Stomach (tissue), 9 donors: ENCODE results near the gene KCNH1. TPM values are rescaled to one million over a fixed set of nuclear protein-coding genes. Genes with fewer than 3 reads are reported as not detected.

Experiments used
- DNase-seq, 2 donors: peaks; one replicate each; pipeline versions ENCODE4 v3.0.0 to v3.0.0-alpha.2; 2013 to 2019
- H3K27ac ChIP-seq, 5 donors: fragments of 200-600 bp in 4 of 5; sonication (generic) in 4 of 5; one replicate each; pipeline ENCODE4 v1.5.1; 2013 to 2019; ENCODE audit warnings: mild to moderate bottlenecking in 1 of 5, moderate library complexity in 1 of 5
- H3K27me3 ChIP-seq, 3 donors: fragments of 200-600 bp; sonication (generic); one replicate each; pipeline ENCODE4 v1.5.1; 2017 to 2019; ENCODE audit warnings: mixed run types in 1 of 3
- H3K36me3 ChIP-seq, 4 donors: fragments of 200-600 bp; sonication (generic); 1 replicate in 3 of 4; 2 replicates in 1 of 4; pipeline ENCODE4 v1.5.1; 2016 to 2019
- H3K4me1 ChIP-seq, 4 donors: fragments of 200-600 bp; sonication (generic); one replicate each; pipeline ENCODE4 v1.5.1; 2016 to 2019
- H3K4me3 ChIP-seq, 4 donors: fragments of 200-600 bp; sonication (generic) in 3 of 4; one replicate each; pipeline ENCODE4 v1.5.1; 2016 to 2019; ENCODE audit warnings: mild to moderate bottlenecking in 1 of 4
- H3K9me3 ChIP-seq, 4 donors: fragments of 200-600 bp; sonication (generic); one replicate each; pipeline ENCODE4 v1.5.1; 2016 to 2019
- EP300 ChIP-seq: sonication (generic); formaldehyde crosslinking; IDR thresholded peaks from one replicate; pipeline ENCODE4 v1.6.1; 2017; ENCODE audit warnings: antibody characterized with exemption
- POLR2A ChIP-seq, 4 donors: fragments of 450-650 bp; IDR thresholded peaks; one replicate each; pipeline ENCODE4 v1.6.1; 2016; ENCODE audit warnings: antibody characterized with exemption in 4 of 4, control low read depth in 2 of 4, mild to moderate bottlenecking in 1 of 4, moderate library complexity in 1 of 4
- POLR2AphosphoS5 ChIP-seq, 3 donors: sonication (generic); formaldehyde crosslinking; IDR thresholded peaks; one replicate each; pipeline ENCODE4 v1.6.1; 2016; ENCODE audit warnings: antibody characterized with exemption in 3 of 3
- WGBS, 5 donors: extraction: QIAGEN DNeasy Blood & Tissue Kit in 3 of 5; methylation state at CpG; one replicate each; pipeline versions ENCODE4 v1.1.5 to v1.1.7; 2013 to 2018; 5-methylcytosine and 5-hydroxymethylcytosine counted together
- intact Hi-C: fragments of 100-400 bp; cut with DNase I; formaldehyde crosslinking; loops from one replicate; pipeline ENCODE4 v1.15.1; 2023; ENCODE audit warnings: low total_unique reads
- polyA plus RNA-seq, 3 donors: library from polyadenylated mRNA; stranded (reverse); fragments of 200-250 nt; gene quantifications; one replicate each; pipeline ENCODE4 v1.2.3, GENCODE V29; 2013
- total RNA-seq, 5 donors: library from RNA; depleted of rRNA; stranded (reverse); fragments of >200 nt; gene quantifications; one replicate each; pipeline versions ENCODE4 v1.1.0 to v1.2.3, GENCODE V29; 2014 to 2016
- TF ChIP-seq, protein P1 (sequence below), 7 experiments: fragments of 450-650 bp in 4 of 7; fragments of 200-600 bp in 3 of 7; sonication (generic) in 3 of 7; IDR thresholded peaks; one replicate each; pipeline ENCODE4 v1.5.1; 2016 to 2019; ENCODE audit warnings: antibody characterized with exemption in 7 of 7, control low read depth in 2 of 7, mild to moderate bottlenecking in 1 of 7
- donor health status: healthy with polysubstance abuse.
- donor health status: Bipolar disorder and iron deficiency.
- donor health status: healthy.

KCNH1 gene
- total and polyA plus RNA-seq, 8 donors: 0.10 to 6.8 (median 3.2) TPM; not detected in 1

DNA sequence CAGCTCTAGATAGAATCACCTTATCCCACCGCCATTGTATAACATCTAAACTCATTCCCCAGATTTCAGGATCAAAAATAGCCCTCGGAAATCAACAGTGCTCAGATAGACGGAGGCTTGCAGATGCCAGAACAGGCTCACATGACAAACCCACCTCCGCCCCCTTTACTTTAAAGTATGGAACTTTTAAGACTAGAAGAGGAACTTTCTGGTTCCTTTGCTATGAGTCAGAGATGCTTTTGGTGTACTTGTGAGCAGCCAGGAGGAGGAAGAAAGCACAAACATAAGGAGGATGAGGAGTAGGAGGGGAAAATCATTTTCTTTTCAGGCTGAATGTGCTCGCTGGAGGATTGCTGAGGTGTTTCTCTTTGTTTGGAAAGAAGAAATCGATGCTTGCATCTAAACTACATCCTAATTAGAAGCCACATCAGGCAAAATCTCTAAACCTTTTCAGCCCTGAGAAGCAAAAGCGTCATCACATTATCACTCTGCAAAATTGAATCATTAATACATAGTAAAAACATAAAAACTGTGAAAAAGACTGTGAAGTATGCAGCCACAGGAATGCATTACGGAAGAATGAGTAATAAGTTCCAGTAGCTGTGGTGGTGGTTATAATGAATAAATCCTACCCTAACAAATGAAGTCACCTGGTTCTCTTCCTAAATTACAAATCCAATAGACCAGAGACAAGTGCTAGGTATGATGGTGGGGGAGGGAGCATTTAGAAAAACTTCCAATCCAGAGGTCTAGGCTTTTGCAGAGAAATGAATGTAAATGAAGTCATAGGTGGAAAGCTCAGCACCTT is 251.3 kb downstream of the KCNH1 start:
- Histone ChIP-seq H3K27me3 (peaks cover 0 to 4% (median 0%) of the 10 kb centered on the region in 3 donors), H3K9me3 (no peaks in the 10 kb centered on the region), H3K4me3 (no peak overlapping the region), H3K4me1 (no peaks in the 10 kb centered on the region), H3K27ac (no peak overlapping the region), H3K36me3 (no peaks in the 10 kb centered on the region)
- 64 to 77% (median 74%) methylated on average over 8 of the region's 8 CpGs for WGBS, 5 donors
- DNase-seq: no peak
- no peak for TF ChIP-seq EP300
- TF ChIP-seq POLR2A (IDR thresholded peaks at IDR 0.05): no peak
- TF ChIP-seq POLR2AphosphoS5 (IDR thresholded peaks at IDR 0.05): no peak
- TF ChIP-seq, protein P1, sequence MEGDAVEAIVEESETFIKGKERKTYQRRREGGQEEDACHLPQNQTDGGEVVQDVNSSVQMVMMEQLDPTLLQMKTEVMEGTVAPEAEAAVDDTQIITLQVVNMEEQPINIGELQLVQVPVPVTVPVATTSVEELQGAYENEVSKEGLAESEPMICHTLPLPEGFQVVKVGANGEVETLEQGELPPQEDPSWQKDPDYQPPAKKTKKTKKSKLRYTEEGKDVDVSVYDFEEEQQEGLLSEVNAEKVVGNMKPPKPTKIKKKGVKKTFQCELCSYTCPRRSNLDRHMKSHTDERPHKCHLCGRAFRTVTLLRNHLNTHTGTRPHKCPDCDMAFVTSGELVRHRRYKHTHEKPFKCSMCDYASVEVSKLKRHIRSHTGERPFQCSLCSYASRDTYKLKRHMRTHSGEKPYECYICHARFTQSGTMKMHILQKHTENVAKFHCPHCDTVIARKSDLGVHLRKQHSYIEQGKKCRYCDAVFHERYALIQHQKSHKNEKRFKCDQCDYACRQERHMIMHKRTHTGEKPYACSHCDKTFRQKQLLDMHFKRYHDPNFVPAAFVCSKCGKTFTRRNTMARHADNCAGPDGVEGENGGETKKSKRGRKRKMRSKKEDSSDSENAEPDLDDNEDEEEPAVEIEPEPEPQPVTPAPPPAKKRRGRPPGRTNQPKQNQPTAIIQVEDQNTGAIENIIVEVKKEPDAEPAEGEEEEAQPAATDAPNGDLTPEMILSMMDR (IDR thresholded peaks at IDR 0.05): no peak
- intact Hi-C loops: no loop called here

DNA sequence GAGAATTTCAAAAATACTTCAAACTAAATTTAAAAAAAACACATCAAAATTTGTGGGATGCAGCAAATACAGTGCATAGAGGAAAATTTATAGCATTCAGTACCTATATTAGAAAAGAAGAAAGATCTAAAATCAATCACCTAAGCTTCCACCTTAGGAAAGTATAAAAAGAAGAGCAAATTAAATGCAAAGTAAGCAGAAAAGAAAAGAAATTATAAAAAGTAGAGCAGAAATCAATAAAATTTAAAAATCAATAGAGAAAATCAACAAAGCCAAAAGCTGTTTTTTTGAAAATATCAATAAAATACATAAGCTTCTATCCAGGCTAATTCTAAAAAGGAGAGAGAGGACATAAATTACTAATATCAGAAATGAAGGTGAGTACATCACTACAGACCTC is 255.4 kb downstream of the KCNH1 start:
- TF ChIP-seq POLR2A (IDR thresholded peaks at IDR 0.05) (no peak), POLR2AphosphoS5 (IDR thresholded peaks at IDR 0.05) (no peak), EP300 (no peak)
- TF ChIP-seq, protein P1 (IDR thresholded peaks at IDR 0.05): no peak
- Histone ChIP-seq H3K27ac (no peak overlapping the region), H3K36me3 (no peaks in the 10 kb centered on the region), H3K27me3 (no peaks in the 10 kb centered on the region), H3K4me1 (no peaks in the 10 kb centered on the region), H3K9me3 (no peaks in the 10 kb centered on the region), H3K4me3 (no peak overlapping the region)
- no peak for DNase-seq
- intact Hi-C loops: no loop called here

DNA sequence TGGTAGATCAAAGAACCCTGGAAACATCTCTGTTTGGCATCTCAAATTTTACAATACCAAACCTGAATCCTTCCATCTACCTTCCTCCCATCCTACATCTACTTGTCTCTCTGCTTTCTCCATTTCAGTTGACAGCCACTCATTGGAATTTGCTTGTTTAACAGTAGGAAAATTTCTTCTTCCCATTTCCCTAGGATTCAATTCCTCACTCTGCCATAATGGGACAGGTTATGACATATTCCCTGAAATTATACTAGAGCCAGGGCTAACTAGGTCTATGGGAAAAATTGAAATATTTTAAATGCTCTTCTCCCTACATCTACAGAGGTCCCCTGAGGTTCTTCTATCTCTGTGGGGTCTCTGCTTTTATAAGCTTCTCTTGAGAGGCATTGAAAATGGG is 257.7 kb downstream of the KCNH1 start:
- H3K4me1 ChIP-seq: no peaks in the 10 kb centered on the region
- intact Hi-C loops: no loop called here
- TF ChIP-seq, protein P1 (IDR thresholded peaks at IDR 0.05): no peak
- no peak for TF ChIP-seq POLR2A (IDR thresholded peaks at IDR 0.05)
- TF ChIP-seq EP300: no peak
- TF ChIP-seq POLR2AphosphoS5 (IDR thresholded peaks at IDR 0.05): no peak

DNA sequence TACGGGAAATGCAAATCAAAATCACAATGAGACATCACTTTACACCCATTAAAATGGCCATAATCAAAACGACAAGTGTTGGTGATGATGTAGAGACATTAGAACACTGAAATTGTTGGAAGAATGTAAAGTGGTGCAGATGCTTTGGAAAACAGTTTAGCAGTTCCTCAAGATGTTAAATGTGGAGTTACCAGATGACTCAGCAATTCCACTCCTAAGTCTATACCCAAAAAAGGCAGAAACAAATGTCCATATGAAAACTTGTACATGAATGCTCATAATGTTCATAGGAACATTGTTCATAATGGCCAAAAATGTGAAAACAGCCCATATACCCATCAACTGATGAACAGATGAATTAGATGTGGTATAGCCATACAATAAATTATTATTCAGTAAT is 267.4 kb downstream of the KCNH1 start:
- Histone ChIP-seq H3K9me3 (peaks cover 0 to 17% (median 12%) of the 10 kb centered on the region in 4 donors), H3K4me1 (no peaks in the 10 kb centered on the region), H3K36me3 (no peaks in the 10 kb centered on the region), H3K27ac (no peak overlapping the region), H3K27me3 (no peaks in the 10 kb centered on the region), H3K4me3 (no peak overlapping the region)
- DNase-seq: no peak
- TF ChIP-seq POLR2AphosphoS5 (IDR thresholded peaks at IDR 0.05) (no peak), EP300 (no peak), POLR2A (IDR thresholded peaks at IDR 0.05) (no peak)
- TF ChIP-seq, protein P1 (IDR thresholded peaks at IDR 0.05): no peak
- WGBS, 5 donors: 70 to 89% (median 79%) methylated on average over 2 of the region's 2 CpGs
- intact Hi-C loops: no loop called here

More for the DNA sequence above, 257.7 kb downstream of the KCNH1 start:
- DNase-seq: no peak
- Histone ChIP-seq H3K27ac (no peak overlapping the region), H3K4me3 (no peak overlapping the region), H3K9me3 (peaks cover 0 to 6% (median 0%) of the 10 kb centered on the region in 4 donors), H3K36me3 (no peaks in the 10 kb centered on the region), H3K27me3 (no peaks in the 10 kb centered on the region)
